Neural cell (in vitro differentiated cells): ENCODE results near the gene ROR2.

Experiments used
- CTCF ChIP-seq: fragments of 450-650 bp; IDR thresholded peaks from 2 replicates; pipeline ENCODE4 v1.5.1; 2014; ENCODE audit warnings: antibody characterized with exemption, mild to moderate bottlenecking, moderate library complexity; ENCODE audit not compliant: poor library complexity, severe bottlenecking
- EZH2 ChIP-seq: fragments of 200-600, 300-800 bp; shearing (Covaris generic), sonication (generic); IDR thresholded peaks from 2 replicates; pipeline ENCODE4 v1.6.1; 2014; ENCODE audit warnings: antibody characterized with exemption, low read length, borderline replicate concordance, mild to moderate bottlenecking; ENCODE audit not compliant: insufficient read depth, poor library complexity, severe bottlenecking
- MXI1 ChIP-seq: fragments of 450-650 bp; conservative IDR thresholded peaks from 2 replicates; pipeline ENCODE4 v1.6.1; 2014; ENCODE audit warnings: antibody characterized with exemption, mild to moderate bottlenecking; ENCODE audit not compliant: poor library complexity, severe bottlenecking

GRCh38 chr9:91898451-91899218, 51.4 kb downstream of the ROR2 start:
- TF ChIP-seq CTCF, result no peak
- no peak for TF ChIP-seq EZH2
- TF ChIP-seq MXI1, result no peak
